NCI-H2171 treated with DMSO at 0.1 percent for 48 hours (cell line): ENCODE results near the gene CSNK1A1.
A peak's percentile ranks its signal among the peaks of the same experiment; 100 is the strongest.

ENCODE experiments used
- DNase-seq: peaks from one replicate; lab custom pipeline; 2025; lab: John Stamatoyannopoulos, UW

The CSNK1A1 gene

GRCh38 chr5:149529463-149529862 is 21.8 kb downstream of the CSNK1A1 start:
- DNase-seq, result no peak

- peak; percentile 34 for DNase-seq
Measured at GRCh38 chr5:149528281-149529060, 22.8 kb downstream of the CSNK1A1 start.

DNA sequence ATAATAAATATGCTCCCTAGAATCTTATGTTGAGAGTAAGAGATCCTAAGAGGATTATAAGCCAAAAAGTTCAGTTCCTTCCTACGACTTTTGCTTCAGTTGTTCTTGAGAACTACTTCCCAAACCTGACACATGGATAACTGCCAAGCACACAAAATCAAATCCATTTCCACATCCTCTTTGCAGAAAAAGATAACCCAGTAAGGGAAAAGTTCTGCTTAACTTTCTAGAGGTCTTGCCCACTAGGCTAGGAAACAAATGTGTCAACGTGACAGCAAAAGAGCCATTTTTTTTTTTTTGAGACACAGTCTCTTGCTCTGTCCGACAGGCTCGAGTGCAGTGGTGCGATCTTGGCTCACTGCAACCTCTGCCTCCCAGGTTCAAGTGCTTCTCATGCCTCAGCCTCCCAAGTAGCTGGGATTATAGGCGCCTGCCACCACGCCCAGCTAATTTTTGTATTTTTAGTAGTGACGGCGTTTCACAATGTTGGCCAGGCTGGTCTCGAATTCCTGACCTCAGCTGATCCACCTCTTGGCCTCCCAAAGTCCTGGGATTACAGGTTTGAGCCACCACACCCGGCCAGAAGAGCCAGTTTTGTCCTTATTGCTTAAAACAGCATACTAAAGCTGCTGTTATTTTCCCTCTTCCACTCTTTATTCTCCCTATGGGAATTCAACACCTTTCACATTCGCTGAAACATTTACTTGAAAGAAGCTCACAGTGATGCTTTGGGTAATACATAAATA is 24.2 kb downstream of the CSNK1A1 start:
- no peak for DNase-seq

DNA sequence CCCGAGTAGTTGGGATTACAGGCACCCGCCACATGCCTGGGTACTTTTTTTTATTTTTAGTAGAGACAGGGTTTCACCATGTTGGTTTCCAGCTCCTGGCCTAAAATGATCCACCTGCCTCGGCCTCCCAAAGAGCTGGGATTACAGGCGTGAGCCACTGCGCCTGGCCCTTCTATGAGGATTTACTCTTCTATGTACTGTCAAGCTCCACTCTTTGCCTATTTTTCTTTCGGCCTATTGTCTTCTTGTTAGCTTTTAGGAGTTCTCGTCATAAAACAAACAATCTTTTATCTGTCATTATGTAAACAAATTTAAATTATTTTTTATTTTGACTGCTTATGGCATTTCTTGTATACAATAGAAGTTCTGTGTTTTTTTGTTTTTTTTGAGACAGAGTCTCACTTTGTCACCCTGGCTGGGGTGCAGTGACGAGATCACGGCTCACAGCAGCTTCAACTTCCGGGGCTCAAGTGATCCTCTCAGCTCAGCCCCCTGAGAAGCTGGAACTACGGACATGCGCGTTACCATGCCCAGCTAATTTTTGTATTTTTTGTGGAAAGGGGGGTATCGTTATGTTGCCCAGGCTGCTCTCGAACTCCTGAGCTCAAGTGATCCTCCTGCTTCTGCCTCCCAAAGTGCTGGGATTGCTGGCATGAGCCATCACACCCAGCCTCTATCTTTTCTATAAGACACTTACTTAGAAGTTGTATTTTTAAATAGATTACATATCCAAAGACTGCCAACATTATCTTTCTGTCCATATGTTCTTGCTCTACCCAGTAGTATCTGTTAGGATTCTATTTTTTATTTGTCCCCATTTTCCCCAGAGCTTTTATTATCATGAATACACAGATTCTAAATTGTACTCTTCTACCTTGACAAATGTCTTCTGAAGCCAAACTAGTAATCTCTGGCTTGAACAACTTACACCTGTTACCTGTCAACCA is 29.2 kb downstream of the CSNK1A1 start:
- no peak for DNase-seq

DNA sequence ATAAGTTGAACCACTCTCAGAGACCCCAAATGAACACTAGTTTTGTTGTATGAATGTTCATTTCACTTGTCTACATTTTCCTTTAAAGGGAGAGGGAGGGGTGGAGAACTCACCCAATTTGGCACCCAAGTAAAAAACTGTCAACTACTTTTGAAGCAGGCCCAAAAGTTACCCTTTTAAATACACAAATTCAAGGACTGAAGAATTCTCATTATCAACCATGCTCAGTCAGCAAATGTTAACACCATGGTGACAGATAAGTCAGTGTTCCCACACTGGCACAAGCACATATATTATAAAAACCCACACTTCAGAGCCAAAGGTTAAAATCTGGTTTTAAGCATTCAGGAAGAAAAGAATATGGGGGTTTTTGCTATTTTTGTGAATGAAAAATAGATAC is 31.6 kb downstream of the CSNK1A1 start:
- DNase-seq, result no peak

DNA sequence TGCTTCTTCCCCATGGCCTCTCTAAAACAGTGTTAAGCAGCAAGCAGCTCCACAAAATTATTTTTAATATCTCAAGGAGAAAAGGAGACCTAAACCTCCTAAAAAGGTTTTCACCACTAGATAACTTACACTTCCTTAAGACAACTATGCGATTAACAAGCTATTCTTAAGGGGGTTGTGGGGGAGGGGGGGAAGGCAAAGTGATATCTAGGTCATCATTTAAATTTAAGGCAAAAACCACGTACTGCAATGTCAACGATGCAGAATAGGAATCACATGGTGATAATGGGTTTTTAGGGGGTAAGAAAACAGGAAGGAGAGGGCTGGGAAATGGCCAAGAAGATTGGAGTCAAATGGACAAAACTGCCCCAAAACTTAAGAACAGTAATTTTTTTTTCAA is 32.6 kb downstream of the CSNK1A1 start:
- no peak for DNase-seq

DNA sequence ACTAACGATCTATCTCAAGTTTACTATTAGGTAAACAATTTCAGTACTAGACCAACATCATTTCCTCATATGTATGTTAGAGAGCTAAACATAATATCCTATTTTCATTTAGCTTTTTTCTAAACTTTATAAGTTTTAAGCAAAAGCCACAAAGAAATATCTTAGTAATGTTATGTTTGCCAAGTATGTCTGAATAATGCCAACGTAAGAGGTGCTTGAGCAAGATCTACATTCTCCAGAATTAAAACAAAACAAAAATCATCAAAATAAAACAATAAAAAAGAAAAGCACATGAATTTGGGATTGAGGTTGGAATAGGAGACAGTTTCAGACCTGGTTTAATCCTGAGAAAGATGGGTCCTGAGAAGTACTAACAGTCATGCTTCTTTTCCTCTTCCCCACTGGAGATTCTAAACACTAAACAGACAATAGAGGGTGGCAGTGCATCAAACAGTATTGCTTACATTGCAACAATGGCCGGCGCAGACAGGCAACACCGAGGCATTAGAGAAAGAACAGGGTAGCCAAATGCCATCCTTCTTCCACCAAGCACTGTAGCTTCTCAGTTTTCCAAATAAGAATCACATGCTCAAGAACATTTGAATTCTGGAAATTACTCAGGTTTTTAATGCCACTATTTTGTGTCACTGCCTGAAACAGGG is 33.6 kb downstream of the CSNK1A1 start:
- DNase-seq, result no peak

GRCh38 chr5:149514512-149514911 is 36.7 kb downstream of the CSNK1A1 start:
- no peak for DNase-seq

DNA sequence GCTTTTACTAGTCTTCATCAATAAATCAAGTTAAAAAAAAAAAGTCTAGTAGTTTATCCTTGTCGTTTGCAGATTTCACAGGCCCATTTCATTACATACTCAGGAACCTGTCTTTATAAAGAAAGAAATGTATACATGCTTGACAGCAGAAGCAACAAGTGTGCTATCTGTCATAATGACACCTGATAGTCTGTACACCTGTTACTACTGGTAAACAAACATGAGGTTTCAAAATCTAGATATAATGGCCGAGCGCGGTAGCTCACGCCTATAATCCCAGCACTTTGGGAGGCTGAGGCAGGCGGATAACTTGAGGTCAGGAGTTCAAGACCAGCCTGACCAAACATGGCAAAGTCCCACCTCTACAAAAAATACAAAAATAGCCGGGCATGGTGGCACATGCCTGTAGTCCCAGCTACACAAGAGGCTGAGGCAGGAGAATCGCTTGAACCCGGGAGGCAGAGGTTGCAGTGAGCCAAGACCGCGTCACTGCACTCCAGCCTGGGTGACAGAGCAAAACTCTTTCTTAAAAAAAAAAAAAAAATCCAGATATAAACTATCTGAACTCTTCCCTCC is 37.8 kb downstream of the CSNK1A1 start:
- peak; percentile 51 for DNase-seq

DNA sequence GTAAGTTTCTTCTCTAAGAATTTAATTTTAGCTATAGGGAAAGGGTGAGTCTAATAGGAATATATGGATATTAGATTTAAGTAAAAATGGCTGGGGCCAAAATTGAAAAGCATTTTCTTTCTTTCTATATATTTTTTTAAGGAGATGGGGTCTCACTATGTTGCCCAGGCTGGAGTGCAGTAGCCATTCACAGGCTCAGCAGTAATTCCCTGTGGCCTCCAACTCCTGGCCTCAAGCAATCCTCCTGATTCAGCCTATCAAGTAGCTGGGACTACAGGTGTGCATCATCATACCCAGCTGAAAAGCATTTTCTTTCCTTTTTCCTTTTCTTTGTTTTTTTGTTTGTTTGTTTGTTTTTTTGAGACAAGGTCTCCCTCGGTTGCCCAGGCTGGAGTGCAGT is 41.1 kb downstream of the CSNK1A1 start:
- no peak for DNase-seq

GRCh38 chr5:149504677-149505076 is 46.6 kb downstream of the CSNK1A1 start:
- DNase-seq, result no peak

GRCh38 chr5:149503006-149503405 is 48.2 kb downstream of the CSNK1A1 start:
- DNase-seq, result no peak

GRCh38 chr5:149500922-149501582 is 50.2 kb downstream of the CSNK1A1 start:
- DNase-seq, result no peak

DNA sequence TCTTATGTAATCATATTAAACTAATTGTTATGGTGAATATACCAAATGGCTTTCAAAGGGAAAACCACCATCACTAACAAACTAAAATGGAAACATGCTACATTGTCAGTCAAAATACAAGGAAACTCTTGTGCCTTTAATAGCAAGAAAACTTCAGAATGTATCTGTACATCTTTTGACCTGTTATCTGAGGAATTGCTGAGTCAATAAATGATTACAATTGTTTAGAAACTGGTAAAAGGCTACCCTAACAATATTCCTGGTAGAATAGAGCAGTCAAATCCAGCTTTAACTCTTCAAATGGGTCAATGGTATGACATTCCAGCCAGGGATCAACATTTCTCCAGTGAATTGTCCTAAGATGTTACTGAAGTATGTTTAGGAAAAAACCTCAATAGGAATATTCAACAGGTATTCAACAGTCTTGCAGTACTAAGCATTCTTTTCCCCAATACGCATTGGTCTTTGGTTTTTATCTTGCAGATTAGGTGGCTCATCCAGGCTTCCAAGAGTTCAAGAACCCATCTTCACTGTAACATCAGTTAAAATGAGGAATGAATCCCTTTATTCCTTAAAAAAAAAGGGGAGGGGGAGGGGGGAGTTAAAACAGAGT is 52.4 kb downstream of the CSNK1A1 start:
- no peak for DNase-seq

- DNase-seq, result no peak
Measured at GRCh38 chr5:149497357-149497756, 53.9 kb downstream of the CSNK1A1 start.

GRCh38 chr5:149496917-149497316 is 54.3 kb downstream of the CSNK1A1 start:
- DNase-seq, result no peak

- DNase-seq, result no peak
Measured at GRCh38 chr5:149496166-149496565, 55.1 kb downstream of the CSNK1A1 start.

DNA sequence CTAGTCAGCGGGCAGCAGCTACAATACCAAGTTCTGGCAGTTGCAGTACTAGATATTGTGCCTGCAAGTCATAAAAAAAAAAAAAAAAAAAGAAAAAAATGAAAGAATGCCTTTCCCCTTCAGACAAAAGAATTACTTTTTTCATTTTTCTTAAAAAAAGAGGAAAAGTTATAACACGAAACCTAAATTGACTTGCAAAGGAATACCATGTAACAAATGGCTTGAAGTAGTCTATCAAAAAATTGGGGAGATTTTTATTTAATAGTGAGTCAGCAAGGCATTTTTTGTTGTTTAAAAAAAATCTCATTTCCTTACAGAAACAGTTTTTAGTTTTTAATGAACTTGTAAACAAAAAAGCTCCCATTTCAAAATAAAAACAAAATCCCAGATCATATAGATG is 55.6 kb downstream of the CSNK1A1 start:
- DNase-seq, result no peak

- DNase-seq, result no peak
Measured at GRCh38 chr5:149493316-149493715, 57.9 kb downstream of the CSNK1A1 start.

DNA sequence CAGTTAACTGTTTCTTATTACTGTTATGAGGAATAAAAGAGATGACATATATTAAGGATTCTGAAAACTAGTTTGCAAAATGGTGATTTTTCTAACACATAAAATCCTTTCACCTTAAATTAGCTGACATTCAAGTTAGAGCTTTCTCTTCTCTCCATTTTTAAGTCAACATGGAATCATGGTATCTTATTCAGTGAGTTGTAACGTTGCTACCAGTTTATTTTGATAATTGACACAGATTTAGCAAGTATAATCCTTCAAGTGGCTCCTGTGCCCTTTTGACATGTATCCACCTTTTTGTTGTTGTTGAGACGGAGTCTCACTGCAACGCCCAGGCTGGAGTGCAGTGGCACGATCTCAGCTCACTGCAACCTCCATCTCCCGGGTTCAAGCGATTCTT is 58.5 kb downstream of the CSNK1A1 start:
- DNase-seq, result no peak
